ENCODE data around the gene ENOPH1. TPM values are rescaled to one million over a fixed set of nuclear protein-coding genes. Genes with fewer than 3 reads are reported as not detected.

Gene ENOPH1
- total and polyA plus RNA-seq, 2 of the 13 experiments (the other 11 are each of a cell fraction or from before 2014, with no cell fraction given), result 15.5 to 64.3 TPM

DNA sequence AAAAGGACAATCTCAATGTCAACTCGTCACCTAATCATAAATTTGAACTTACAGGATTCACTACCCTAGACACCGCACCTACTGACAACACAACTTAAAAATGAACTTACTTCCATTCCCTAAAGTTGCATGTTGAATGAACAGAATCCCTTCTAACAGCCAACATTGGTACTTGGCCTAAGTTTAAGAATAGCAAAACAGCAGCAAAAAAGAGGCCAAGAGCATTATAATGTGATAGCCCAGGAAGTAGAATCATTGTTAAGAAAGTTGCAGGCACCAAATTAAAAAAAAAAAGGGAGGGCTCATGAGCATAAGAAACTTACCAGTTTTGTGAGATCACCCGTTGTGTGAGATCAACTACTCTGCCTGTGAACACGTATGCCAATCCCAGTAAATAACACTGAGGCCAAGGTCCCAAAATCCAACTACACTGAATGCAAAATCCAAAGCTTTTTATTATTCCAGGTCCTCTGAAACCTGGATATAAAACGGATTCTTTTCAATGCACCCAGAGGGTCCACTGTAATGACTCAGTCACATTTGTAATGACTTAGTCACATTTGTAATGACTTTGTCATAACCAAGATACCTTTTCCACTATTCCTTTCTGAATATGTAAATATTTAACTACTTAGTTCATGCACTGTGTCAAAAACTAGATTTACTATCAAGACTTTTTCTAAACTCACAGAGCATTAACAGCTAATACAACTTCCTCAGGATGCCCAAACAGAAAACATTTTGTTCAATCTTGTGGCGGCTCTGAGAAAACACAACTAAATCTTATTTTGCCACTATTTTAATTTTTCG lies 6.9 kb upstream of the ENOPH1 start (continued):
- TF ChIP-seq POLR2AphosphoS5 (IDR thresholded peaks at IDR 0.05; ENCODE audit: low read depth, low read length) (peak; percentile 12; the same call in 1 of the 2 replicates), ZNF766 (CRISPR knock-in tag; IDR thresholded peaks at IDR 0.05; ENCODE audit: borderline replicate concordance) (no peak), ZNF30 (CRISPR knock-in tag; IDR thresholded peaks at IDR 0.05) (no peak), ZNF674 (CRISPR knock-in tag; IDR thresholded peaks at IDR 0.05; ENCODE audit: low read depth) (no peak), IRF2 (CRISPR knock-in tag; IDR thresholded peaks at IDR 0.05) (no peak), ZC3H4 (CRISPR knock-in tag; IDR thresholded peaks at IDR 0.05; ENCODE audit: borderline replicate concordance) (no peak), PHF21A (CRISPR knock-in tag; IDR thresholded peaks at IDR 0.05) (no peak), ZNF879 (CRISPR knock-in tag; IDR thresholded peaks at IDR 0.05) (no peak), RBM22 (optimal IDR thresholded peaks at IDR 0.05; ENCODE audit: low read length) (peak; percentile 96), IKZF4 (CRISPR knock-in tag; IDR thresholded peaks at IDR 0.05; ENCODE audit: borderline replicate concordance, low read depth, not compliant biosample characterization) (no peak)

- intact Hi-C loops (cut with micrococcal nuclease; ENCODE audit: unreplicated experiment), result no loop called here
- DNase-seq (ENCODE audit: low spot score) (no peak), FAIRE-seq (no peak), ATAC-seq (no peak)
- CTCF ChIA-PET (ENCODE audit: low intra/inter-chr PET ratio, low total read pairs), result no interaction called here
- in situ Hi-C loops (cut with HindIII; ENCODE audit: extremely low pct_ligation_motif_present, low pct_unique_long_range_greater_than_20kb), result no loop called here
- H3K4me3 ChIP-seq (replicated peaks in 1 of 3; ENCODE audit: insufficient read depth in 1 of 3, low read depth in 2 of 3, low read length in 3 of 3), result no peak overlapping the region
- no peaks in the 10 kb centered on the region for H3K9me3 ChIP-seq (ENCODE audit: low read length)
- no peak overlapping the region for H3K9ac ChIP-seq (ENCODE audit: insufficient read depth, low read depth, low read length)
- peaks cover 41% of the 10 kb centered on the region for H3K79me2 ChIP-seq (ENCODE audit: insufficient read depth, low read length)
- POLR2A ChIA-PET, result no interaction called here
- no peaks in the 10 kb centered on the region; a peak in 1 of 5 replicates for H3K27me3 ChIP-seq (ENCODE audit: control insufficient read depth in 1 of 2, insufficient read depth in 2 of 2, low read length in 2 of 2)
- peaks cover 5 to 35% of the 10 kb centered on the region in 2 experiments; a peak in 4 of 5 replicates for H3K36me3 ChIP-seq (replicated peaks in 1 of 2; ENCODE audit: control insufficient read depth in 1 of 2, insufficient read depth in 2 of 2, low read length in 2 of 2)
- no TSS peak for BruUV-seq (replicated peaks)
- H4K20me1 ChIP-seq (ENCODE audit: insufficient read depth, low read length), result peaks cover 64% of the 10 kb centered on the region
- no peak overlapping the region for H2AFZ ChIP-seq (ENCODE audit: low read length)
- H3K4me1 ChIP-seq (ENCODE audit: insufficient read depth, low read length), result peaks cover 21% of the 10 kb centered on the region
- H3K4me2 ChIP-seq (ENCODE audit: low read depth, low read length), result no peak overlapping the region
- 93% methylated on average over 10 of the region's 10 CpGs for WGBS (ENCODE audit: low lambda C conversion rate)
- no peak overlapping the region for H3K27ac ChIP-seq (ENCODE audit: extremely low read length, insufficient read depth, low read length)
- TF ChIP-seq ARNT (IDR thresholded peaks at IDR 0.05) (no peak), POLR2G (IDR thresholded peaks at IDR 0.05; ENCODE audit: low read depth, low read length) (peak; percentile 45; the same call in 1 of the 2 replicates), ZMYM3 (CRISPR knock-in tag; IDR thresholded peaks at IDR 0.05) (no peak), RBM22 (optimal IDR thresholded peaks at IDR 0.05; ENCODE audit: low read length) (peak; percentile 87), SRY (CRISPR knock-in tag; IDR thresholded peaks at IDR 0.05) (no peak), NFYC (CRISPR knock-in tag; IDR thresholded peaks at IDR 0.05) (no peak), ZNF761 (CRISPR knock-in tag; conservative IDR thresholded peaks at IDR 0.05) (no peak), CSRNP2 (CRISPR knock-in tag; conservative IDR thresholded peaks at IDR 0.05; ENCODE audit: low read depth) (no peak), RARA (CRISPR knock-in tag; IDR thresholded peaks at IDR 0.05) (no peak), THYN1 (CRISPR knock-in tag; IDR thresholded peaks at IDR 0.05; ENCODE audit: borderline replicate concordance, low read depth) (no peak), ZBTB33 (CRISPR knock-in tag; IDR thresholded peaks at IDR 0.05) (peak; percentile 57; the same call in 1 of the 2 replicates), TP53 (CRISPR knock-in tag; conservative IDR thresholded peaks at IDR 0.05) (no peak), CBX2 (IDR thresholded peaks at IDR 0.05; ENCODE audit: low read depth, low read length) (no peak), CBX2 (CRISPR knock-in tag; IDR thresholded peaks at IDR 0.05; ENCODE audit: low read depth) (no peak)
Measured at GRCh38 chr4:82425478-82425877, 4.9 kb upstream of the ENOPH1 start.
